ENCODE results near the gene WDR27. TPM values are rescaled to one million over a fixed set of nuclear protein-coding genes. Genes with fewer than 3 reads are reported as not detected.

The WDR27 gene
- total and polyA plus RNA-seq, 7 donors: 1.2 to 46.0 (median 20.0) TPM

- intact Hi-C loops (cut with DNase I): no loop called here
- WGBS, 2 donors: 91 to 93% methylated on average over 14 of the region's 14 CpGs
- peak overlapping the region in 3 of 4 donors; percentile 23 to 38 (median 32) for H3K4me3 ChIP-seq
- no peaks in the 10 kb centered on the region for H3K9me3 ChIP-seq
- H3K27me3 ChIP-seq: no peaks in the 10 kb centered on the region
- no peaks in the 10 kb centered on the region for H3K36me3 ChIP-seq
- DNase-seq: no peak
- H3K4me1 ChIP-seq: no peaks in the 10 kb centered on the region
- TF ChIP-seq POLR2A (IDR thresholded peaks at IDR 0.05) (no peak), CTCF (IDR thresholded peaks at IDR 0.05) (no peak), POLR2AphosphoS5 (IDR thresholded peaks at IDR 0.05) (no peak), EP300 (IDR thresholded peaks at IDR 0.05) (no peak)
- H3K27ac ChIP-seq: peak overlapping the region in 2 of 4 donors; percentile 20 to 57
Observed at GRCh38 chr6:169577974-169578373, 123.9 kb downstream of the WDR27 start.

GRCh38 chr6:169577236-169577635 is 124.6 kb downstream of the WDR27 start:
- Histone ChIP-seq H3K4me1 (no peaks in the 10 kb centered on the region), H3K4me3 (peak overlapping the region in 3 of 4 donors; percentile 23 to 38 (median 32)), H3K27me3 (no peaks in the 10 kb centered on the region), H3K9me3 (no peaks in the 10 kb centered on the region), H3K36me3 (no peaks in the 10 kb centered on the region), H3K27ac (peak overlapping the region in 3 of 4 donors; percentile 20 to 57 (median 56))
- TF ChIP-seq POLR2A (IDR thresholded peaks at IDR 0.05) (no peak), POLR2AphosphoS5 (IDR thresholded peaks at IDR 0.05) (no peak)
- intact Hi-C loops (cut with DNase I): no loop called here
- WGBS, 2 donors: 87 to 92% methylated on average over 38 of the region's 38 CpGs
- DNase-seq: no peak

GRCh38 chr6:169575821-169576220 is 126.0 kb downstream of the WDR27 start:
- no peaks in the 10 kb centered on the region for H3K4me1 ChIP-seq
- no peaks in the 10 kb centered on the region for H3K9me3 ChIP-seq
- H3K36me3 ChIP-seq: no peaks in the 10 kb centered on the region
- no peak overlapping the region for H3K4me3 ChIP-seq
- TF ChIP-seq CTCF (IDR thresholded peaks at IDR 0.05) (no peak), POLR2A (IDR thresholded peaks at IDR 0.05) (no peak), POLR2AphosphoS5 (IDR thresholded peaks at IDR 0.05) (no peak), EP300 (IDR thresholded peaks at IDR 0.05) (no peak)
- intact Hi-C loops (cut with DNase I): no loop called here
- H3K27me3 ChIP-seq: no peaks in the 10 kb centered on the region
- 95 to 96% methylated on average over 5 of the region's 5 CpGs for WGBS, 2 donors
- DNase-seq: no peak
- no peak overlapping the region for H3K27ac ChIP-seq

GRCh38 chr6:169575365-169575764 is 126.5 kb downstream of the WDR27 start:
- intact Hi-C loops (cut with DNase I): no loop called here
- 81 to 86% methylated on average over 5 of the region's 5 CpGs for WGBS, 2 donors
- H3K36me3 ChIP-seq: no peaks in the 10 kb centered on the region

GRCh38 chr6:169574420-169574819 is 127.4 kb downstream of the WDR27 start:
- WGBS, 2 donors: 84 to 96% methylated on average over 13 of the region's 13 CpGs
- TF ChIP-seq POLR2A (IDR thresholded peaks at IDR 0.05) (no peak), POLR2AphosphoS5 (IDR thresholded peaks at IDR 0.05) (no peak), CTCF (IDR thresholded peaks at IDR 0.05) (no peak), EP300 (IDR thresholded peaks at IDR 0.05) (no peak)

More at GRCh38 chr6:169575365-169575764, 126.5 kb downstream of the WDR27 start:
- no peak overlapping the region for H3K4me3 ChIP-seq
- no peaks in the 10 kb centered on the region for H3K9me3 ChIP-seq
- DNase-seq: no peak
- H3K27ac ChIP-seq: no peak overlapping the region
- H3K4me1 ChIP-seq: no peaks in the 10 kb centered on the region
- no peaks in the 10 kb centered on the region for H3K27me3 ChIP-seq
- TF ChIP-seq POLR2AphosphoS5 (IDR thresholded peaks at IDR 0.05) (no peak), EP300 (IDR thresholded peaks at IDR 0.05) (no peak), CTCF (IDR thresholded peaks at IDR 0.05) (no peak), POLR2A (IDR thresholded peaks at IDR 0.05) (no peak)

More at GRCh38 chr6:169574420-169574819, 127.4 kb downstream of the WDR27 start:
- Histone ChIP-seq H3K27ac (no peak overlapping the region), H3K36me3 (no peaks in the 10 kb centered on the region), H3K4me3 (no peak overlapping the region), H3K4me1 (no peaks in the 10 kb centered on the region), H3K9me3 (no peaks in the 10 kb centered on the region), H3K27me3 (no peaks in the 10 kb centered on the region)
- DNase-seq: no peak
- intact Hi-C loops (cut with DNase I): no loop called here

All from sigmoid colon (tissue), 7 donors.